K562 treated with DMSO at 1 percent for 12 hours (cell line): Measurements from ENCODE around the gene STK38L. TPM values are rescaled to one million over a fixed set of nuclear protein-coding genes. Genes with fewer than 3 reads are reported as not detected.

Experiments
- total RNA-seq: library from RNA; unstranded; fragments of 300-600 nt; gene quantifications from 2 replicates; pipeline ENCODE4 v1.2.3, GENCODE V29; 2022; ENCODE audit not compliant: insufficient read depth

STK38L gene
- total RNA-seq: 1.3 and 11.0 TPM in 2 replicates

GRCh38 chr12:27243804-27244688, at the start of gene STK38L:
Gene STK38L (plus strand): TSS chr12:27244286. CDS start chr12:27297721, 53,435 bp downstream.

GRCh38 chr12:27332714-27333402, 88.8 kb downstream of the STK38L start, which contains the start of gene BMAL2:
Gene BMAL2 (plus strand): TSS chr12:27332836. CDS start chr12:27333073, 237 bp downstream.

Other genes starting within 250 kb of the STK38L start
- gene TM7SF3, start 229.9 kb upstream of the STK38L start, total RNA-seq: 23.9 and 51.0 TPM in 2 replicates
- gene MED21, start 221.7 kb upstream of the STK38L start, total RNA-seq: 8.6 and 31.7 TPM in 2 replicates
- gene C12orf71, start 161.7 kb upstream of the STK38L start, total RNA-seq: not detected in 2 replicates
- 0.32 TPM in 1 of 2 replicates, not detected in the other for gene BMAL2, start 88.5 kb downstream of the STK38L start, total RNA-seq
- gene SMCO2, start 202.4 kb downstream of the STK38L start, total RNA-seq: not detected in 2 replicates